ENCODE results near the gene B4GALNT3.

Gene B4GALNT3

GRCh38 chr12:578748-579419 is 119.1 kb downstream of the B4GALNT3 start:
- no peak for DNase-seq

- no peak for DNase-seq
These were observed 119.8 kb downstream of the B4GALNT3 start for GRCh38 chr12:579420-580110.

- DNase-seq, result no peak
These were observed 121.1 kb downstream of the B4GALNT3 start for GRCh38 chr12:580813-581212.

- DNase-seq, result no peak
These were observed 121.6 kb downstream of the B4GALNT3 start for GRCh38 chr12:581321-581720.

GRCh38 chr12:581746-582145 is 122.0 kb downstream of the B4GALNT3 start:
- no peak for DNase-seq

- no peak for DNase-seq
These were observed 123.6 kb downstream of the B4GALNT3 start for GRCh38 chr12:583251-583869.

- DNase-seq, result no peak
These were observed 125.6 kb downstream of the B4GALNT3 start for GRCh38 chr12:585062-586061.

GRCh38 chr12:586318-587071 is 126.8 kb downstream of the B4GALNT3 start:
- DNase-seq, result no peak

GRCh38 chr12:587132-588023 is 127.6 kb downstream of the B4GALNT3 start:
- no peak for DNase-seq

GRCh38 chr12:588024-588322 is 128.2 kb downstream of the B4GALNT3 start:
- DNase-seq, result no peak

- no peak for DNase-seq
These were observed 128.9 kb downstream of the B4GALNT3 start for GRCh38 chr12:588646-589045.

GRCh38 chr12:590206-590750 is 130.5 kb downstream of the B4GALNT3 start:
- no peak for DNase-seq

GRCh38 chr12:591167-592023 is 131.7 kb downstream of the B4GALNT3 start:
- DNase-seq, result no peak

- DNase-seq, result no peak
These were observed 132.3 kb downstream of the B4GALNT3 start for GRCh38 chr12:592024-592505.

GRCh38 chr12:593396-594270 is 133.9 kb downstream of the B4GALNT3 start:
- DNase-seq, result no peak

- no peak for DNase-seq
These were observed 138.3 kb downstream of the B4GALNT3 start for GRCh38 chr12:597926-598568.

GRCh38 chr12:599756-600155 is 140.0 kb downstream of the B4GALNT3 start:
- DNase-seq, result no peak

Measured in amniotic stem cell (primary cell).